ENCODE data around the gene FGFRL1.

DNA sequence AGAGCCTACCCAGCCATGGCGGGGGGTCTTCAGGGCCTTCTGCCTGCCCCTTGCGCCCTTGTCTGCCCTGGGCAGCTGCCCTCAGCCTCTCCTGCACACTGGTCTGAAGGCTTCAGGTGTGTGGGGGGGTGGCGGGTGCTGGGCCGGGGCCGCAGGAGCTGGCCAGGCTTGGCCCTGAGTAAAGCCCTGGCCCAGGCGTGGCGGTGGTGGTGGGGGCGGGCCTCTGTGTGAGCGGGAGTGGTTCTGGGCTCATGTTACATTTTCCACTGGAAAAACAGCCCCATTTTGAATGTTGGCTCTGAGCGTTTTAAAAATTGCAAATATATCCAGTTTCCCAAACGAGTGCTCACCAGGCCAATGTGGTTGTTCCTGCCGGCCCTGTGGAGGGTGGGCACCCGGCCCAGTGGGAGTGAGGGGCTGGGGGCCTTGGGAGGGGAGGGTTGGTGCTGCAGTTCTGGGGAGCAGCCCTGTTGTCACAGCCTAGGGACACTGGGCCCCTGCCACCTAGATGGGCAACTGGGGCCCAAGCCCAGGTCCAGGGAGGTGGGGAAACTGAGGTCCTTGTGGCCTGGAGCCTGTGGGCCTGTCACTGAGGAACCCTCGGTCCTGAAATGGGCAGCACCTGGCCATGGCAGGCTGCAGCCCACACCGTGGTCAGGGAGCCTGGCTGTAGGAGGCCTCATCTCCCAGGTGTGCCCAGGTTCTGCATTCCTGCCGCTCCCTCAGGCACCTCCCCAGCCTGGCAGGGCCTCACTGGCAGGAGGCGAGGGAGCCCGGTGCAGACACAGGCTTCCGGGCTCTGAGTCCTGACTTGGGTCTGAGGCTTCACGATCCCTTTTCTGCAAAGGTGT lies 28.3 kb downstream of the FGFRL1 start:
- TF ChIP-seq, protein P1, sequence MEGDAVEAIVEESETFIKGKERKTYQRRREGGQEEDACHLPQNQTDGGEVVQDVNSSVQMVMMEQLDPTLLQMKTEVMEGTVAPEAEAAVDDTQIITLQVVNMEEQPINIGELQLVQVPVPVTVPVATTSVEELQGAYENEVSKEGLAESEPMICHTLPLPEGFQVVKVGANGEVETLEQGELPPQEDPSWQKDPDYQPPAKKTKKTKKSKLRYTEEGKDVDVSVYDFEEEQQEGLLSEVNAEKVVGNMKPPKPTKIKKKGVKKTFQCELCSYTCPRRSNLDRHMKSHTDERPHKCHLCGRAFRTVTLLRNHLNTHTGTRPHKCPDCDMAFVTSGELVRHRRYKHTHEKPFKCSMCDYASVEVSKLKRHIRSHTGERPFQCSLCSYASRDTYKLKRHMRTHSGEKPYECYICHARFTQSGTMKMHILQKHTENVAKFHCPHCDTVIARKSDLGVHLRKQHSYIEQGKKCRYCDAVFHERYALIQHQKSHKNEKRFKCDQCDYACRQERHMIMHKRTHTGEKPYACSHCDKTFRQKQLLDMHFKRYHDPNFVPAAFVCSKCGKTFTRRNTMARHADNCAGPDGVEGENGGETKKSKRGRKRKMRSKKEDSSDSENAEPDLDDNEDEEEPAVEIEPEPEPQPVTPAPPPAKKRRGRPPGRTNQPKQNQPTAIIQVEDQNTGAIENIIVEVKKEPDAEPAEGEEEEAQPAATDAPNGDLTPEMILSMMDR (IDR thresholded peaks at IDR 0.05): no peak
- no peak for TF ChIP-seq ZFX (IDR thresholded peaks at IDR 0.05; ENCODE audit: borderline replicate concordance)
